ENCODE results near the gene SAP30L. TPM values are rescaled to one million over a fixed set of nuclear protein-coding genes. Genes with fewer than 3 reads are reported as not detected.

SAP30L gene
- total RNA-seq, 5 donors from 2014 or later (not counting 1 experiment from before 2014, with no cell fraction given), result 32.5 to 48.4 (median 38.1) TPM

DNA sequence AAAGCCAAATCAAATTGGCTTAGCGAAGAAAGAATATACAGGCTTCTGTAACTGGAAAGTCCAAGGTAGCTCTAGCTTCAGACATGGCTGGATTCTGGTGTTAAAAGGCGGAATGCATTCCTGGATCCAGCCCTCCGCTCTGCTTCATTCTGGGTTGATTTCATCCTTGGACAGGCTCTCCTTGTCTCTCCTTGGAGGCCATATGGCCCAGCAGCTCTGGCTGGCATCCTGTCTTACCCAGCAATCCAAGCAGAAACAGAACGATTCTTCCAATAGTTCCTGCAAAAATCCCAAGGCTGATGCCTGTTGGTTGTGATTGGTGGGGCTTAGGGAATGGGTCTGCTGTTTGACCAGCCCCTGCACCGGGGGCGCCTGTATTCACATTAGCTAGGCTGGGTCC is 37.0 kb upstream of the SAP30L start:
- ChIA-PET CTCF (interaction anchor here (1.6 to 2.5 kb wide), 2 partner anchors 337 to 433 kb away, joined by 5 to 8 read pairs; no protein-coding TSS in a partner anchor), POLR2A (no interaction called here)
- DNase-seq (no peak), ATAC-seq (replicated peaks in 1 of 4) (no peak)
- H3K27me3 Mint-ChIP-seq, result no peaks in the 10 kb centered on the region
- H3K27ac ChIP-seq (ENCODE audit: low read length), result no peak overlapping the region
- H3K4me1 Mint-ChIP-seq, result peaks cover 10 to 16% (median 13%) of the 10 kb centered on the region in 3 donors
- H3K36me3 Mint-ChIP-seq, result peaks cover 22% of the 10 kb centered on the region
- no peaks in the 10 kb centered on the region for H3K9me3 ChIP-seq
- WGBS (ENCODE audit: insufficient coverage), result 95% methylated on average over 5 of the region's 6 CpGs
- peaks cover 0 to 9% of the 10 kb centered on the region in 2 experiments for H3K4me1 ChIP-seq (ENCODE audit: control insufficient read depth in 1 of 2, extremely low read depth in 1 of 2, insufficient read depth in 2 of 2, low read length in 2 of 2)
- no peak overlapping the region for H3K4me3 ChIP-seq (ENCODE audit: control insufficient read depth in 1 of 2, extremely low read depth in 1 of 2, low read length in 1 of 2)
- no peak overlapping the region for H3K4me3 Mint-ChIP-seq
- no peaks in the 10 kb centered on the region for H3K27me3 ChIP-seq (replicated peaks in 1 of 2; ENCODE audit: control insufficient read depth in 2 of 2, extremely low read depth in 1 of 2, insufficient read depth in 2 of 2, low read length in 1 of 2)
- H3K36me3 ChIP-seq (ENCODE audit: control insufficient read depth in 2 of 2, extremely low read depth in 1 of 2, insufficient read depth in 1 of 2, low read length in 1 of 2), result peaks cover 15 to 42% of the 10 kb centered on the region in 2 donors
- no peak overlapping the region for H3K27ac Mint-ChIP-seq
- no peaks in the 10 kb centered on the region for H3K9me3 Mint-ChIP-seq

DNA sequence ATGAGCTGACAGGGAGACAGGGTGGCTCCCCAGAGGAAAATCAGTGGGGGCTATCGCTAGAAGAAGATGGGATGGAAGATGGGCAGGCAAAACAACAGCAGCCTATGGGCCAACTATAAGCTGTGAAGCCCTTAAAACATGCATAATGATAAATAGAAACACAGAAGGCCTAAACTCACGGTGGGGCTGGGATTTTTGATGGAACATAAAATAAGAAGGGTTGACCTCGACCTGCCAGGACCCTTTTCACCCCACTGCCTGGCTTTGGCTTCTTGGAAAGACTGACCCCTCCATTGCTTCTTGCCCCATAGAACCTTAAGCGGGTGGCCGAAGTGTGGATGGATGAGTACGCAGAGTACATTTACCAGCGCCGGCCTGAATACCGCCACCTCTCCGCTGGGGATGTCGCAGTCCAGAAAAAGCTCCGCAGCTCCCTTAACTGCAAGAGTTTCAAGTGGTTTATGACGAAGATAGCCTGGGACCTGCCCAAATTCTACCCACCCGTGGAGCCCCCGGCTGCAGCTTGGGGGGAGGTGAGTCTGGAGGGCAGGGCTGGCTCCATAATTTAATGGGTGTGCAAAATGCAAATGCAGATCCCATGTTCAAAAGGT is 36.5 kb upstream of the SAP30L start:
- CTCF ChIA-PET, result interaction anchor here in 1 of 2 donors (0.6 kb wide), 1 partner anchor 169 kb away, joined by 3 read pairs; no protein-coding TSS in a partner anchor
- ATAC-seq (replicated peaks in 1 of 4) (no peak), DNase-seq (no peak)
- POLR2A ChIA-PET, result interaction anchor here in 1 of 2 donors (0.6 kb wide), 1 partner anchor 212 kb away, joined by 8 read pairs; no protein-coding TSS in a partner anchor
- Mint-ChIP-seq H3K9me3 (no peaks in the 10 kb centered on the region), H3K36me3 (peaks cover 24% of the 10 kb centered on the region), H3K27ac (no peak overlapping the region), H3K4me1 (peaks cover 10 to 12% (median 11%) of the 10 kb centered on the region in 3 donors), H3K4me3 (no peak overlapping the region), H3K27me3 (no peaks in the 10 kb centered on the region)
- no peaks in the 10 kb centered on the region for H3K27me3 ChIP-seq (replicated peaks in 1 of 2; ENCODE audit: control insufficient read depth in 2 of 2, extremely low read depth in 1 of 2, insufficient read depth in 2 of 2, low read length in 1 of 2)
- peaks cover 0 to 9% of the 10 kb centered on the region in 2 experiments for H3K4me1 ChIP-seq (ENCODE audit: control insufficient read depth in 1 of 2, extremely low read depth in 1 of 2, insufficient read depth in 2 of 2, low read length in 2 of 2)
- H3K4me3 ChIP-seq (ENCODE audit: control insufficient read depth in 1 of 2, extremely low read depth in 1 of 2, low read length in 1 of 2), result no peak overlapping the region
- H3K9me3 ChIP-seq, result no peaks in the 10 kb centered on the region
- peaks cover 15 to 43% of the 10 kb centered on the region in 2 donors for H3K36me3 ChIP-seq (ENCODE audit: control insufficient read depth in 2 of 2, extremely low read depth in 1 of 2, insufficient read depth in 1 of 2, low read length in 1 of 2)
- 100% methylated on average over 12 of the region's 15 CpGs for WGBS (ENCODE audit: insufficient coverage)
- H3K27ac ChIP-seq (ENCODE audit: low read length), result no peak overlapping the region

DNA sequence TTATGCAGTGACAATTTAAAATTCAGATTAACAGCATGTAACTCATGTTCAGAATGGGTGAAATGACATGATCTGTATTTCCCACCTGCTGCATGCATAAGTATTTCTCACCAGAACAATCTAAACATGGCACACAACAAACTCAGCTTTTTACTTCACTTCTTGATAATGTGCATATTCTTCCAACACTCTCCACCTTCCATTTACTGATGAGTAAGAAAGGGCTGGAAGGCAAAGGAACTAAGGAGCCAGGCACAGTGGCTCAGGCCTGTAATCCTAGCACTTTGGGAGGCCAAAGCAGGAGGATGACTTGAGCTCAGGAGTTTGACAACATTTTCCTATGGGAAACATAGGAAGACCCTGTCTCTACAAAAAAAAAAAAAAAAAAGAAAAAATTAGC is 35.8 kb upstream of the SAP30L start:
- DNase-seq (no peak), ATAC-seq (replicated peaks in 1 of 4) (no peak)
- H3K36me3 ChIP-seq (ENCODE audit: control insufficient read depth in 2 of 2, extremely low read depth in 1 of 2, insufficient read depth in 1 of 2, low read length in 1 of 2), result peaks cover 15 to 46% of the 10 kb centered on the region in 2 donors
- no peak overlapping the region for H3K27ac ChIP-seq (ENCODE audit: low read length)
- H3K27me3 ChIP-seq (replicated peaks in 1 of 2; ENCODE audit: control insufficient read depth in 2 of 2, extremely low read depth in 1 of 2, insufficient read depth in 2 of 2, low read length in 1 of 2), result no peaks in the 10 kb centered on the region
- Mint-ChIP-seq H3K9me3 (no peaks in the 10 kb centered on the region), H3K4me3 (no peak overlapping the region), H3K4me1 (peaks cover 6 to 8% (median 7%) of the 10 kb centered on the region in 3 donors), H3K36me3 (peaks cover 26% of the 10 kb centered on the region), H3K27ac (no peak overlapping the region), H3K27me3 (no peaks in the 10 kb centered on the region)
- ChIA-PET CTCF (interaction anchor here (0.6 to 0.7 kb wide), 2 partner anchors 170 to 360 kb away, joined by 3 to 7 read pairs; no protein-coding TSS in a partner anchor), POLR2A (interaction anchor here in 1 of 2 donors (0.6 kb wide), 1 partner anchor 212 kb away, joined by 8 read pairs; no protein-coding TSS in a partner anchor)
- H3K4me3 ChIP-seq (ENCODE audit: control insufficient read depth in 1 of 2, extremely low read depth in 1 of 2, low read length in 1 of 2), result no peak overlapping the region
- H3K9me3 ChIP-seq, result no peaks in the 10 kb centered on the region
- peaks cover 0 to 6% of the 10 kb centered on the region in 2 experiments for H3K4me1 ChIP-seq (ENCODE audit: control insufficient read depth in 1 of 2, extremely low read depth in 1 of 2, insufficient read depth in 2 of 2, low read length in 2 of 2)

DNA sequence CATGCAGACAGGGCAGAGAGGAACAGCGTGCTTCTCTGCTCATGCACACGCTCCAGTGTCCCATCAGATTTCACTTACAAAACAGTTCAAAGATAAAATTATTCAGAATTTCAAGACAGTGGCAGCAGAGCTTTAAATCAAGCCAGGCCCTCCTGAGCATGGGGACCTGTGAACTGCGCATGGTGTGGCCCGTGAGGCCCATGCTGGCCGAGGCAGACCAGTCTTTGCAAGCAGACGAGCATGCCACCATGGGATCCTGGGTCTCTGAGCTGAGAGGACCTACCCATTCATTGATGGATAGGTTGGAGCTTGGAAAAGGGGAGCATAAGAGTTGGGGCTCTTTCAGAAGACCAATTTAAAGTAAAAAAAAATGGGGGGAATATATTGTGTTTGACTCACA is 35.0 kb upstream of the SAP30L start:
- ATAC-seq (replicated peaks in 1 of 4) (no peak), DNase-seq (no peak)
- Histone ChIP-seq H3K27me3 (replicated peaks in 1 of 2; ENCODE audit: control insufficient read depth in 2 of 2, extremely low read depth in 1 of 2, insufficient read depth in 2 of 2, low read length in 1 of 2) (no peaks in the 10 kb centered on the region), H3K27ac (ENCODE audit: low read length) (no peak overlapping the region), H3K4me1 (ENCODE audit: control insufficient read depth in 1 of 2, extremely low read depth in 1 of 2, insufficient read depth in 2 of 2, low read length in 2 of 2) (no peaks in the 10 kb centered on the region), H3K36me3 (ENCODE audit: control insufficient read depth in 2 of 2, extremely low read depth in 1 of 2, insufficient read depth in 1 of 2, low read length in 1 of 2) (peaks cover 15 to 50% of the 10 kb centered on the region in 2 donors), H3K4me3 (ENCODE audit: control insufficient read depth in 1 of 2, extremely low read depth in 1 of 2, low read length in 1 of 2) (no peak overlapping the region), H3K9me3 (no peaks in the 10 kb centered on the region)
- Mint-ChIP-seq H3K27ac (no peak overlapping the region), H3K27me3 (no peaks in the 10 kb centered on the region), H3K4me1 (peaks cover 0 to under 1% (median 0%) of the 10 kb centered on the region in 3 donors), H3K4me3 (no peak overlapping the region), H3K9me3 (no peaks in the 10 kb centered on the region), H3K36me3 (peaks cover 28% of the 10 kb centered on the region)
- ChIA-PET POLR2A (no interaction called here), CTCF (interaction anchor here (0.7 kb wide), 2 partner anchors 336 to 359 kb away, joined by 5 to 7 read pairs; no protein-coding TSS in a partner anchor)
- 81% methylated on average over 6 of the region's 6 CpGs for WGBS (ENCODE audit: insufficient coverage)

DNA sequence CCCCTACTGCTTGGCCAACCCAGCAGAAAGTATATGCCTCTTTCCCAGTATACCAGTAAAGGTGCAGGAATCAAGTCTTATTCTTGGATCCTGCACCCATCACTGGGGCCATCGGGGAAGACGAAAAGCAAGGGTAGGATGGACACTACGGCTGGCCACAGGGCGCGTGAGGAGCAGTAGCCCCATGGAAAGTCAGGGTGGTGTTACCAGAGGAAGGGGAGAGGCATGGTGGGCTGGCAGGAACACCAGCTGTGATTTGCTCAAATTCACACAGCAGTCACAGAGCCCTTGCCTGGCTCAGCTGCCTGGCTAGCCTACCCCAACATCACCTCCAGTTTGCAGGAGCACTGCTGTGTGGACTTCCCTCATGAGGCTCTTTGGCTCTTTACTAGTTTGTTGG is 34.5 kb upstream of the SAP30L start:
- Histone ChIP-seq H3K27ac (ENCODE audit: low read length) (no peak overlapping the region), H3K4me1 (ENCODE audit: control insufficient read depth in 1 of 2, extremely low read depth in 1 of 2, insufficient read depth in 2 of 2, low read length in 2 of 2) (no peaks in the 10 kb centered on the region), H3K27me3 (replicated peaks in 1 of 2; ENCODE audit: control insufficient read depth in 2 of 2, extremely low read depth in 1 of 2, insufficient read depth in 2 of 2, low read length in 1 of 2) (no peaks in the 10 kb centered on the region), H3K4me3 (ENCODE audit: control insufficient read depth in 1 of 2, extremely low read depth in 1 of 2, low read length in 1 of 2) (no peak overlapping the region), H3K9me3 (no peaks in the 10 kb centered on the region), H3K36me3 (ENCODE audit: control insufficient read depth in 2 of 2, extremely low read depth in 1 of 2, insufficient read depth in 1 of 2, low read length in 1 of 2) (peaks cover 15 to 51% of the 10 kb centered on the region in 2 donors)
- no peak overlapping the region for H3K4me3 Mint-ChIP-seq
- WGBS (ENCODE audit: insufficient coverage), result 97% methylated on average over 5 of the region's 5 CpGs
- CTCF ChIA-PET, result no interaction called here
- H3K27ac Mint-ChIP-seq, result no peak overlapping the region
- no peaks in the 10 kb centered on the region for H3K4me1 Mint-ChIP-seq
- DNase-seq (no peak), ATAC-seq (replicated peaks in 1 of 4) (no peak)
- H3K27me3 Mint-ChIP-seq, result no peaks in the 10 kb centered on the region
- POLR2A ChIA-PET, result no interaction called here
- no peaks in the 10 kb centered on the region for H3K9me3 Mint-ChIP-seq
- peaks cover 28% of the 10 kb centered on the region for H3K36me3 Mint-ChIP-seq

DNA sequence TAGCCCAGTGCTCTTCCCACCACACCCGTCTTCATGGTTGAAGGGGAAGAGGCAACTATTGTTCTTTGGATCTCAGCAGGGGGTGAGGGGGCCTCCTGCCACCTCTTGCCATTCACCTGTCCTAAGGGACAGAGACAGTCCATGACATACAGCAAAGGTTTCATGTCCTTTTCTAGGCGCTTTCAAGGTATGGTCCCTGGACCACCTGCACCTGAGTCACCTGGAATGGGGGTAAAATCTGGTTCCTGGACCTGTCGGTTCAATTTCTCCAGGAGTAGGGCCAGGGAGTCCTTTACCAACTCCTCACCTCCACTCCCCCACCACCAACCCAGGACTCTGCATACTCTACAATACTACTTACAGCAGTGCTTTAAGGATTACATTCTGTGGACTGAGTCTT is 33.5 kb upstream of the SAP30L start:
- Histone ChIP-seq H3K27me3 (replicated peaks in 1 of 2; ENCODE audit: control insufficient read depth in 2 of 2, extremely low read depth in 1 of 2, insufficient read depth in 2 of 2, low read length in 1 of 2) (no peaks in the 10 kb centered on the region), H3K4me3 (ENCODE audit: control insufficient read depth in 1 of 2, extremely low read depth in 1 of 2, low read length in 1 of 2) (no peak overlapping the region), H3K4me1 (ENCODE audit: control insufficient read depth in 1 of 2, extremely low read depth in 1 of 2, insufficient read depth in 2 of 2, low read length in 2 of 2) (no peaks in the 10 kb centered on the region), H3K9me3 (no peaks in the 10 kb centered on the region), H3K27ac (ENCODE audit: low read length) (no peak overlapping the region), H3K36me3 (ENCODE audit: control insufficient read depth in 2 of 2, extremely low read depth in 1 of 2, insufficient read depth in 1 of 2, low read length in 1 of 2) (peaks cover 15 to 61% of the 10 kb centered on the region in 2 donors)
- POLR2A ChIA-PET, result no interaction called here
- DNase-seq, result no peak
- no peaks in the 10 kb centered on the region for H3K27me3 Mint-ChIP-seq
- no peaks in the 10 kb centered on the region for H3K9me3 Mint-ChIP-seq
- peaks cover 28% of the 10 kb centered on the region for H3K36me3 Mint-ChIP-seq
- CTCF ChIA-PET, result no interaction called here
- H3K4me1 Mint-ChIP-seq, result no peaks in the 10 kb centered on the region
- WGBS (ENCODE audit: insufficient coverage), result 100% methylated on average over 1 of the region's 3 CpGs
- no peak overlapping the region for H3K27ac Mint-ChIP-seq
- no peak overlapping the region for H3K4me3 Mint-ChIP-seq
- ATAC-seq (replicated peaks in 1 of 4), result no peak
